ENCODE data around the gene PSRC1.

GRCh38 chr1:109239409-109240068 lies 43.4 kb downstream of the PSRC1 start:
- TF ChIP-seq CTCF (IDR thresholded peaks at IDR 0.05), result peak in 5 of 6 experiments; percentile 25 to 50 (median 40)
- no peak for TF ChIP-seq EP300 (IDR thresholded peaks at IDR 0.05)
